WI38 (cell line): ENCODE measurements around the gene STK24.

Source experiments
- H3K4me3 ChIP-seq: 2 replicates; pipeline ENCODE4 v1.5.1; 2011; ENCODE audit warnings: low read depth, mild to moderate bottlenecking, control low read depth, low read length
- TF ChIP-seq, protein P1 (sequence below): IDR thresholded peaks from 2 replicates; pipeline ENCODE4 v1.5.1; 2012; ENCODE audit warnings: low read depth, mild to moderate bottlenecking, control low read depth, low read length

The STK24 gene

DNA sequence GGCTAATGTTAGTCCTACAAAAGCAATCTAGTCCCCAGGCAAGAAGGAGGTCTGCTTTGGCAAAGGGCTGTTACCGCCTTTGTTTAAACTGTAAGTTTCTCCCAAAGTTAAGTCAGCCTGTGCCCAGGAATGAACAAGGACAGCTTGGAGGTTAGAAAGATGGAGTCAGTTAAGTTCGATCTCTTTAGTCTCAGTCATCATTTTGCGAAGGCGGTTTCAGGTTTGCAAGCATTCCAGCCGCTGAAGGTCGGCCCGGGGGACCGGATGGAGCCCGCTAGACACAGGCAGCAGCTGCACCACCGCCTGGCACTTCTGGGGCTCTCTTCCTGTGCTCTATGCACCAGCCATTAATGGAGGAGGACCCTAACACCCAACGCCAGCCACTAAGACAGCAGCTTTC, 91.3 kb downstream of the STK24 start:
- H3K4me3 ChIP-seq = no peak overlapping the region
- TF ChIP-seq, protein P1, sequence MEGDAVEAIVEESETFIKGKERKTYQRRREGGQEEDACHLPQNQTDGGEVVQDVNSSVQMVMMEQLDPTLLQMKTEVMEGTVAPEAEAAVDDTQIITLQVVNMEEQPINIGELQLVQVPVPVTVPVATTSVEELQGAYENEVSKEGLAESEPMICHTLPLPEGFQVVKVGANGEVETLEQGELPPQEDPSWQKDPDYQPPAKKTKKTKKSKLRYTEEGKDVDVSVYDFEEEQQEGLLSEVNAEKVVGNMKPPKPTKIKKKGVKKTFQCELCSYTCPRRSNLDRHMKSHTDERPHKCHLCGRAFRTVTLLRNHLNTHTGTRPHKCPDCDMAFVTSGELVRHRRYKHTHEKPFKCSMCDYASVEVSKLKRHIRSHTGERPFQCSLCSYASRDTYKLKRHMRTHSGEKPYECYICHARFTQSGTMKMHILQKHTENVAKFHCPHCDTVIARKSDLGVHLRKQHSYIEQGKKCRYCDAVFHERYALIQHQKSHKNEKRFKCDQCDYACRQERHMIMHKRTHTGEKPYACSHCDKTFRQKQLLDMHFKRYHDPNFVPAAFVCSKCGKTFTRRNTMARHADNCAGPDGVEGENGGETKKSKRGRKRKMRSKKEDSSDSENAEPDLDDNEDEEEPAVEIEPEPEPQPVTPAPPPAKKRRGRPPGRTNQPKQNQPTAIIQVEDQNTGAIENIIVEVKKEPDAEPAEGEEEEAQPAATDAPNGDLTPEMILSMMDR = no peak

DNA sequence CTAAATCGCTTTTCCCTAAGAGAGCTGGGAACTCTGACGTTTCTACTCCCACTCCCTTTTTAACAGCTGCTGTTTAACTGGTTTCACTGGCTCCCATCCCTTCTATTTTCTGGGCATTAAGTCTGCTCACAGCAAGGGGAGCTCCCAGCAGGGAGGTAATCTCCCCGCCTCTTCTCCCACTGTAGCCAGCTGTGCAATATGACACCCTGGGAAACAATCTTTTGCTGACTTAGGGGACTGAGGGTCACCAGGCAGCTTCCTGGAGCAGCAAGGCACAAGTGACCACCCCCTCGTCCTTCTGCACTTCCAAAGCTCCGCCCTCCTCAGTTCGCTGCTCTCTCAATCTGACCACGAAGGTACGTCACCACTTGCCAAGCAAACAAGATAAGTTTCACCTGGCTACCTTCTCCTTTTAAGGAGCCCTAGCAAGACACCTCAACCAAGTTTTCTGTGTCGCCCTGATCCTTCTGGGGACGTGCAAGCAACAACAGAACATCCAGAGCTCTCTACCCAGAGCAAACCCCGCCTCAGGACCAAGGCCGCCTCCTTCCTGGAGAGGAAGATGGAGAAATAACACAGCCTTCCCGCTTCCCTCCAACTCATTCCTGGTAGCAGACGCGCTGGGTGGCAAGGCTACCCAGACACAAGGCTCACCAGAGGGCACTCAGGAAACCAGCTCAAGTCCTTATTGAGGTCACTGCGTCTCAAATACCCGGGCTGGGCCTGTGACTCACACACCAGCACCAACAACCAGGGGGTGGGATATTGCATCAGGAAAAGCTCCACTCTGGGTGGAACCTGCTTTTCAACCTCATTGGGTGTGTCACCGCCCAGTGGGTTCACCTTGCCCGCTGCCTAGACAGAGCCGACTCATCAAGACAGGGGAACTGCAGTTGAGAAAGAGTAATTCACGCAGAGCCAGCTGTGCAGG, 92.4 kb downstream of the STK24 start:
- TF ChIP-seq, protein P1 = no peak
- no peak overlapping the region for H3K4me3 ChIP-seq

DNA sequence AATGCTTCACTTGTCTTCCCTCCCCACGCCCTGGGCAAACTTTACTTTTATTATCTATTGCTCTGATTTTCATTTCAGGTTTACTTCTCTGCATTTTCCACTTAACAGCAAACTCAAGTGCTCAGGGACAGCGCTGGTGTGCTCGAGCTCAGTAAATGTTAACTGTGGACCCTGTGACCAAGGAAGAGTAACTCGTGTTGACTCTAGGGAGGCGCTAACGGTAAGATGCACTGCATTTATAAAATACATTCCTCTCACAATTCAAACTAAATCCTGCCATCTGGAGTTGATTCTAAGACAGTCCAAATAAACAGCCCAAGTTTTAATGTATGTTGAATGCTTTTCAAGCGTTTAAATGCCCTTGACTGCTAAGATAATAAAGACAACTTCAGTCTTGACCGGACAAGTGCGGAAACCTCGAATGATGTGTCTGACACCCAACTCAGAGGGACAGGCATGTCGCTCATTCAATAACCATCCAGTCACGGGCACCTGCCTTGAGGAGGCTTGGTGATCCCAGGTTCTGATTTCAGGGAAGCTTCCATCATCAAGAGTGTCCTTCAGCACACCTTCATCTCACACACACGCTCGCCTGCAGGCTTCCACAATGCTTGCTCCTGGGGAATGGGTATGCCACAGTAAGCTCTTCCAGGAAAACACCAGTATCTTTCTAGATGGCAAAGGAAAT, 93.2 kb downstream of the STK24 start:
- TF ChIP-seq, protein P1 = no peak
- H3K4me3 ChIP-seq = no peak overlapping the region

DNA sequence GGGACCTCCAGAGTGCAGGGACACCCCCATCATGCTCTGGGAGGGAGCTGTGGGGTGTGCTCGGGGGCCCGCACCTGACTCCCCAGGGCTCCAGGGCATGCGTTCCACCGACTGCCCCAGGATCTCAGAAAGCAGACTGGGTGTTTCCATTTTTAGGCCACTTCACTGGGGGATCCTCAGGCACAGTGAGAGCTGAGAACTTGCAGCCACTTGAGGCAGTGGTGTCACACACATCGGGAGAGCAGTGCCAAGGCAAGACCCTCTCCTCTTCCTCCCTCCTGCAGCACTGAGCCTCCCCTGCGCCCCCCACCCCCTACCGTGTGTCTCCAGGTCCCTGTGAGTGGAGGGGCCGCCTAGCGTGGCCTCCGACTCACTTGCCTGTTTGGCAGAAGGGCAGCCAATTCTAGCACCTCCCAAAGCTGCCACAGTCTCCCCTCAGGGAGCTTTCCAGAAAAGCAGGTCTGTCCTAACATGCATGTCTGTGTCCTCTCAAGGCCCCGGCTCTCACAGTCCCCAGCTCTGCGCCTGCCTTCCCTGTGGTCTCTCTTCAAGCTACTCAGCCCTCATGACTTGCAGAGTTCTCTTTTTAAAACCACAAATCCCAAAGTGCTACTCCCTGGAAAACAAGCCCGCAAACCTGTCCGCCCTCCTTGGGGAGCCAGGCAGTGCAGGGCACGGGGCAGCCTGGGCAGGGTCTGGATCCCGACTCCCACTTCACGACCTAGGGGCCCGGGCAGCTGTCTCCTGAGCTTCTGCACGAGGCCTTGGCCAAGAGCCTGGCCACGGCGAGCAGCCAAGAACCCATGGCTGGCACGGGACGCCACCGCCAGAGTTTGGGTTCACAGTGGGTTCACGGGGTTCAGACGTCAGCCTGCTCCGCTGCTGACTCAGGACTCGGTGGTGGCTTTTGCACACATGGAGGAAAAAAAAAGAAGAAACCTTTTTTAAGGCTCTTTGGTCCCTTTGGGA, 94.1 kb downstream of the STK24 start:
- TF ChIP-seq, protein P1 = no peak
- no peak overlapping the region for H3K4me3 ChIP-seq

DNA sequence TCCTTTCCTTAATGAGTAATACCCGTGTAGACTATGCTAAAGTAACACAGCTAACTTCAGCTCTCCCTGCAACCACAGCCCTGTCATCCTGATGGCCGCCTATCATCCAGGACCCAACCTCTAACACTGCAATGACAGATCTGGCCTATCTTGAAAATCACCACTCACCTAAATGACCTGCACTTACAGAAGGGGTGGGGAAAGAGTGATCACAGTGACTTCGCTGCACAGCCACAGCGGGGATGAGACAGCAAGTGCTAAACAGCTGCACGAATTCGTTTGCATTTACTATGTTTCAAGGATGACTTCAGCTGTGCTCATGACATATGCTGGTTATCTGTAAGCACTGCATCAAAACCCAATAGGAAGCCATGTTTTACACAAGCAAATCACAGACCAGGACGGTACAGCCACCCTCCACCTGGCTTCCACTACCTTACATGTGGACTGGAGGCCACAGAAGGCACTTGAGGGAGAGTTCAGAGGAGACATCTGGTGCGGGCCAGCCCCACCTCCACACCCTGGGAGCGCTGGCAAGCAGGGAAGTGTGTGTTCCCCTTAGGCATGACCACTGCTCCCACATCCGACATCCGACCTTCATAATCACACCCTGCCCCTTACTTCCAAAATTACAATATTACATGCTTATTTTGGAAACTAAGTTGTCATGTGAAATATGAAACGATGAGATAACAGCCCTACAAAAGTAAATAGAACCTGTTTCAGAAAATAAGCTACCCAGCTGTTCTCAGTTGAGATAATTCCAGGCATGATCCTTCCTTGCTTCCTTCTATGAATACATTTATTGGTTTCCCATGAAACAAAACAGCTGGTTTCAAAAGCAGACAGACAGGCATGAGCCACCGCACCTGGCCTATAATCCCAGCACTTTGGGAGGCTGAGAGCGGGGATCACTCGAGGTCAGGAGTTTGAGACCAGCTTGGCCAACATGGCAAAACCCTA, 95.7 kb downstream of the STK24 start:
- no peak overlapping the region for H3K4me3 ChIP-seq
- TF ChIP-seq, protein P1 = no peak

DNA sequence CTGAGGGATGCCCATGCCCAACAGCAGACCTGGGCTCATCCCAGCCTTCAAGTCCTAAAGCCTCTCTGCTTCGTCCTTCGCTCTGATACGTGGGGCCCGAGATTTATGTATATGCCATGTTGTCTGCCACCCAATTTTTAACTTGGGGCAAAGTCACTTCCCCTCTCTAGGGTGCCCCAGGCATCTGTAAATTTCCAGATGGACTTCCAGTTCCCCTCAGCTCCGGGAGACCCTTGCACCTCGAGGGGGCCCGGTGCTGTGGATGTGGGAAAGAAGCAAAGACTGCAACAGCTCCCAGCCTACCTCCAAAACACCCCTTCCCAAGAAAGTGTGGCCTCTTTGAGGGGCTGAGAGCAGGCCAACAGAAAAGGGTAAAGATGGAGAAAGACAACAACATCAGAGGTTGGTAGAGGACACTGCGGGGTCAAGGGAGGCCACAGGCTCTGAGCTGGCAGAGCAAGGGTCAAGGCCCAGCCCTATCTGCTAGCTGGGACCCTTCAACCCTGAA, 97.4 kb downstream of the STK24 start:
- H3K4me3 ChIP-seq = no peak overlapping the region
- TF ChIP-seq, protein P1 = no peak
